Endothelial cell of umbilical vein (primary cell): ENCODE data around the gene ATP2C2.

Experiments used
- CTCF ChIP-seq, 2 donors: IDR thresholded peaks; 1 replicate in 1 of 2; 2 replicates in 1 of 2; pipeline ENCODE4 v1.5.1; 2011; ENCODE audit warnings: low read length in 2 of 2, mild to moderate bottlenecking in 2 of 2, moderate library complexity in 2 of 2, control low read depth in 1 of 2, inconsistent platforms in 1 of 2, low read depth in 1 of 2; ENCODE audit not compliant: insufficient read depth in 1 of 2; ENCODE audit errors: extremely low read depth in 1 of 2
- EZH2 ChIP-seq: IDR thresholded peaks from 2 replicates; pipeline ENCODE4 v1.6.1; 2012; ENCODE audit warnings: borderline replicate concordance, low read depth, mild to moderate bottlenecking, moderate library complexity, low read length, inconsistent platforms; ENCODE audit not compliant: severe bottlenecking
- FOS ChIP-seq: IDR thresholded peaks from 2 replicates; pipeline ENCODE4 v1.6.1; 2011; ENCODE audit warnings: mild to moderate bottlenecking, low read length, moderate library complexity, borderline replicate concordance; ENCODE audit not compliant: insufficient read depth
- MAX ChIP-seq: IDR thresholded peaks from 2 replicates; pipeline ENCODE4 v1.6.1; 2011; ENCODE audit not compliant: insufficient read depth, insufficient read length
- POLR2A ChIP-seq: IDR thresholded peaks from 2 replicates; pipeline ENCODE4 v1.6.1; 2012; ENCODE audit warnings: low read depth, mild to moderate bottlenecking, control low read depth, low read length
- POLR2AphosphoS5 ChIP-seq: IDR thresholded peaks from 2 replicates; pipeline ENCODE4 v1.6.1; 2012; ENCODE audit warnings: low read depth, mild to moderate bottlenecking, control low read depth, low read length, moderate library complexity; ENCODE audit not compliant: insufficient read depth

GRCh38 chr16:84485255-84486010 lies 117.1 kb downstream of the ATP2C2 start:
- TF ChIP-seq POLR2A (no peak), CTCF (IDR thresholded peaks at IDR 0.05; ENCODE audit: extremely low read depth in 1 of 2, insufficient read depth in 1 of 2, low read depth in 1 of 2, low read length in 2 of 2) (no peak), EZH2 (no peak), MAX (no peak), POLR2AphosphoS5 (no peak), FOS (no peak)
